Measurements from ENCODE around the gene WDFY3.

WDFY3 gene, protein sequence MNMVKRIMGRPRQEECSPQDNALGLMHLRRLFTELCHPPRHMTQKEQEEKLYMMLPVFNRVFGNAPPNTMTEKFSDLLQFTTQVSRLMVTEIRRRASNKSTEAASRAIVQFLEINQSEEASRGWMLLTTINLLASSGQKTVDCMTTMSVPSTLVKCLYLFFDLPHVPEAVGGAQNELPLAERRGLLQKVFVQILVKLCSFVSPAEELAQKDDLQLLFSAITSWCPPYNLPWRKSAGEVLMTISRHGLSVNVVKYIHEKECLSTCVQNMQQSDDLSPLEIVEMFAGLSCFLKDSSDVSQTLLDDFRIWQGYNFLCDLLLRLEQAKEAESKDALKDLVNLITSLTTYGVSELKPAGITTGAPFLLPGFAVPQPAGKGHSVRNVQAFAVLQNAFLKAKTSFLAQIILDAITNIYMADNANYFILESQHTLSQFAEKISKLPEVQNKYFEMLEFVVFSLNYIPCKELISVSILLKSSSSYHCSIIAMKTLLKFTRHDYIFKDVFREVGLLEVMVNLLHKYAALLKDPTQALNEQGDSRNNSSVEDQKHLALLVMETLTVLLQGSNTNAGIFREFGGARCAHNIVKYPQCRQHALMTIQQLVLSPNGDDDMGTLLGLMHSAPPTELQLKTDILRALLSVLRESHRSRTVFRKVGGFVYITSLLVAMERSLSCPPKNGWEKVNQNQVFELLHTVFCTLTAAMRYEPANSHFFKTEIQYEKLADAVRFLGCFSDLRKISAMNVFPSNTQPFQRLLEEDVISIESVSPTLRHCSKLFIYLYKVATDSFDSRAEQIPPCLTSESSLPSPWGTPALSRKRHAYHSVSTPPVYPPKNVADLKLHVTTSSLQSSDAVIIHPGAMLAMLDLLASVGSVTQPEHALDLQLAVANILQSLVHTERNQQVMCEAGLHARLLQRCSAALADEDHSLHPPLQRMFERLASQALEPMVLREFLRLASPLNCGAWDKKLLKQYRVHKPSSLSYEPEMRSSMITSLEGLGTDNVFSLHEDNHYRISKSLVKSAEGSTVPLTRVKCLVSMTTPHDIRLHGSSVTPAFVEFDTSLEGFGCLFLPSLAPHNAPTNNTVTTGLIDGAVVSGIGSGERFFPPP (N-terminal part only)

DNA sequence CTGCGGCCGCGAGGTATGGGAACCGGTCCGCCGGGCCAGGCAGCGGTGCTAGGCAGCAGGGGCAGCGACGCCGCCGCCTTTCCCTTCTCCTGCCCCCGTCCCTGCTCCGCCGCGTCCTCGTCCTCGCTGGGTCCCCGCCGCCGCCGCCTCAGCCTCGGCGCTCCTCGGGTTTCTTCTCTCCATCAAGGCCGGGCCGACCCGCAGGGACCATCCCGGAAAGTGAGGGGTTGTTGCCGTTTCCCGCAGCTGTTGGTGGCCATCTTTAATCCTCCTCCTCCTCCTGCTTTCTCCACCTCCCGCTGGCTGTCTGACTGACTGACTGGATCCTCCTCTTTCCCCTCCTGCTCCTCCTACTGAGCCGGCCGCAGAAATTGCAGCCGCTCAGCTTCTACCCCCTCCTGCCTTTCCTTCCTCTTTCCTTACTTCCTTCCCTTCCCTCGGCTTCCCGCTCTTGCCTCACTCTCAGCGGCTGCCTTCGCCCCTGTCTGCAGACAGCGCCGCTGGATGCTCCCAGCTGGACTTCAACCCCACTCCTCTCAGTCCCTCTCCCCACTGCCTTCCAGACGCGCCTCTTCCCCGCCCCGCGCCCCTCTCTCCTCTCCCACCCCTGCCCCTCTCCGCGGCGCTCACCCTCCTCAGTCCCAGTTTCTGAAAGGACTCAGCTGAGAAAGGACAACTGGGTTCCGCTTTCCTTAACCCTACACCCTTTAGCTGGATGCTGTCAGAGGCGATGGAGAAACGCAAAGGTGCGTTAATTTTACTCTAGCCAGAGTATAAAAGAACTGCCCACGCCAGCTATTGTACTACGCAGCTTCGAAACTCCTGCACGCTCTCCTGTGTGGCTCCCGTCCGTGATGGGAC is at the start of gene WDFY3:
Gene WDFY3, minus strand, starts transcription at position 309 of the 861 bp plus-strand sequence. CDS start 106,099 bp downstream, outside the sequence.
- DNase-seq, result peak; percentile 37

DNA sequence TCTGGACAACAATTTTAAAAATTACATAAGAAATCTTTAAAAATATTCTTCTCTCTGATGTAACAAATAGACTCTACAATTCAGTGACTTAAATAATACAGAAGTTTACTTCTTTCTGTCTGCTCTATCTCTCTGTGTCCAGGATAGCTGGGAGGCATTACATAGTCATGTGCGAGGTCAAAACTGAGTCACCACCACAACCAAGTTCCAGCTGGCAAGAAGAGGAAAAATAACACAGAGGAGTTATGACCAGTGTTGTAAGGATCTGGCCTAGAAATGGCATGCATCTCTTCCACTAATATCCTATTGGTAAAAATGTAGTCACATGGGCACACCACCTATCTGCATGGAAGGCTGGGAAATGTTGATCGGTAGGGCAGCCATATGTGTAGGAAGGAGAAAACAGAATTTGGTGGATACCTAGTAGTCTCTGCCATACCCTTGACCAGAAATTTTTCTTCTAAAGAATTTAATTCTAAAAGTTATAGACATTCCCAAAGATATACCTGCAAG is 39.4 kb upstream of the WDFY3 start:
- no peak for DNase-seq

DNA sequence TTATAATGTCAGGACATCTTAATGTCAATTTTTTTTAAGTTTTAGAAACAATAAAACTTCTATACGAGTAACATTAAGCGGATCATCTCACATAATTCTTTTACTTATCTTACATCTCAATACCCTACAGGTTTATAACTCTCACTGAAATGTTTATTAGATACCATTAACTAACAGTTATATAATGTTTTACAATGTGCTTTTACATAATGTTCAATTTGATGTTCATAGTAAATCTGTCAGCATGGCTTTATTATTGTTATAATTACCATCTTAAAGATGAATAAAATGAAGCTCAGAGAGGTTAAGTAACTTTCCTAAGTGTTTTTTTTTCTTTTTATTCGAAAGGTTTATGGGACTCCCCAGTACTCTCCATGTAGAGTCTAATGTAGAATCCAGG is 33.9 kb upstream of the WDFY3 start:
- no peak for DNase-seq

DNA sequence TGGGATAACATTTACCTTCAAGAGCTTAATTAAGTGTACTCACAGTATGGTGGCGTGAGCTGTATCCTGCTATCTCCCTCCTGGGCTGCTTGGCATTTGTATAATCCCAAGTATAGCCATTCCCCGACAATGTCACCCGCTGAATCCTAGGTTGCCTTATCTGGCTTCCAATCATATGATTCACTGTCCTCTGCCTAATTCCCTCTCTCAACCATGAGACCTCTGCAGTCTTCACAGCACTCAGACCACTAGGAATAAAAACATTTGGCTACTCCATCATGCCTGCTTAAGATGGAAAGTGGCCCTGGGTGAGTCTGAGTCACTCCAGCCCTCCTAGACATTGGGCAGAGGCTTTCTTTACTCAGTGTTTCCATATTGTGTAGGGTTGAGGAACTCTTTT is 28.9 kb upstream of the WDFY3 start:
- DNase-seq, result no peak

DNA sequence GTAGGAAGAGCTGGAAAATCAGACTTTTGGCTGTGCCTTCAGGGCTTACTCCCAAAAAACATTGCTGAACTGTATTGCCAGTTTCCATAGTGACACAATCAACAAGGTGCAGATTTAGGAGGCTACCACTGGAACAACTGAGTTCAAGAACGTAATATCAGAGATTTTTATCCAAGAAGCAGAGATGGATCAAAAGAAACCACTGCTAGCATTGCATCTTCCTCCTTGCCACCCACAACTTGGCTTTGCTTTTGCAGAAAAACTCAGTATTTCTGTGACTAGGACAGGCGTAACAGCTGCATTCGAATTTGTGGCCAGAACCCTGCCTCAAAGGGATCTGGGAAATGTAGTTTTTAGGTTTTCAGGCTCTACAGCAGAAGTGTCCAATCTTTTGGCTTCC is 27.8 kb upstream of the WDFY3 start:
- no peak for DNase-seq

DNA sequence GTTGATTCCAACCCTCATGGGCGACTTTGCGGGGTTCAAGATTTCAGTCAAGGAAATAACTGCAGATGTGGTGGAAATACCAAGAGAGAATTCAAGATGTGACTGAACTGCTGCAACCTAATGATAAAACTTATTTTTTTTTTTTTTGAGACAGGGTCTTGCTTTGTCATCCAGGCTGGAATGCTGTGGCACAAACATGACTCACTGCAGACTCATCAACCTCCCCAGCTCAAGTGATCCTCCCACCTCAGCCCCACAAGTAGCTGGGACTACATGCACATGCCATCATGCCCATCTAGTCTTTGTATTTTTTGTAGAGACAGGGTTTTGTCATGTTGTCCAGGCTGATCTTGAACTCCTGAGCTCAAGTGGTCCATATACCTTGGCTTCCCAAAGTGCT is 19.5 kb upstream of the WDFY3 start:
- DNase-seq, result no peak

DNA sequence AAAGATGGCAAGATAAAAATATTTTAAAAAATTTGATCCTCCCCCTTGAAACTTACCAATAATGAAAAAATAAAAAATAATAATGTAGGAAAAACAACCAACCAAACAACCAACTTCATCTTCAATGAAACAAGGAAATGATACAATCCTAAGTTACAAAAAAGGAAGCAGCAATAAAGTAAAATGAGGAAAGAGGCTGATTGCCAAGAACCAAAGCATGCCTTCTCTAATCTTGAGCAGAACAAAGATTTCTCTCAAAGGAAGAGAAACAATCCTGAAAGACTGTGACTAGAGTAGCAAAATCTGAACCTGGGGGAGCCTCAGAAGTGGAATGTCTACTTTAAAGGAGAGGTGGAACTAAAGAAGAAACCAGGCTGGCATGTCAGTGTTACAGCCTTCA is 10.9 kb upstream of the WDFY3 start:
- DNase-seq, result no peak

DNA sequence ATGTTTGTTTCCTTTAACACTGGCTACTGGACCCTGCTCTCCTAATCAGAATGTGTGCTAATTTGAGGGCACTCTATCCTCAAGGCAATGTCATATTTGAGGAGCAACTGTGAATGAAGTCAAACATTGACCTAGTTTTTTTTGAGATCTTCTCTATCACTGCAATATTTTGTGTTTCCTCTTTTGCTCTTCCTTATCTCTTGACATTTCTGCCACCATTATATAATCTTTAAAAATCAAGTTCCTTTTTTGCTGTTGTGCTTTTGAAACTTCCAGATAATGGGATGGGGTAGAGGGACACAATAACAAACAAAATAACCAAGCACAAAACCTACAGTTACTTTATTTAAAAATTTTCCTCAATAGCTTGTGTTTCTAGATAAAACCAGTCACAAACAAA is 7.4 kb upstream of the WDFY3 start:
- DNase-seq, result no peak

DNA sequence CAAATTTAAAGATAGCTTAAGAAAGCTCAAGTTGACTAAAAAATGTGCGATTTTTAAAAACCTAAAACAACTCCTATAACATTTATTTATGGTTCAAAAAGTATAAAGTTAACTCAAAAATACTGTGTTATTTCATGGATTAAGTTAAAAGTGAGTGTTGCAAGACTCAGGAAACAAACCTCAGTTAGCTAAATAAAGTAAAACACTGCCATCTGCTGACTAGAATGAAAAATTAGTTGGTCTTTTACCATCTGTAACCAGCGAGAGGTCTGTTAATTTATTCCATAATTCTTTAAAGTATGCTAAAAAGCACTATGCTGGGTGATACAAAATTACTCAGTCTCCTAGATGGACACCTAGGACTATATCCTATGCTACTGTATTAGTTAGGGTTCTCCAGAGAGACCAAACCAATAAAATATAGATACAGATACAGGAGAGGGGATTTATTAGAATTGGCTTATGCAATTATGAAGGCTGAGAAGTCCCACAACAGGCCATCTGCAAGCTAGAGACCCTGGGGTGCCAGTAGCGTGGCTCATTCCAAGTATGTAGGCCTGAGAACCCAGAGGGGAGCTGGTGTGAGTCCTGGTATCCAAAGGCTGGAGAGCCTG is 4.9 kb upstream of the WDFY3 start:
- DNase-seq, result peak; percentile 18

DNA sequence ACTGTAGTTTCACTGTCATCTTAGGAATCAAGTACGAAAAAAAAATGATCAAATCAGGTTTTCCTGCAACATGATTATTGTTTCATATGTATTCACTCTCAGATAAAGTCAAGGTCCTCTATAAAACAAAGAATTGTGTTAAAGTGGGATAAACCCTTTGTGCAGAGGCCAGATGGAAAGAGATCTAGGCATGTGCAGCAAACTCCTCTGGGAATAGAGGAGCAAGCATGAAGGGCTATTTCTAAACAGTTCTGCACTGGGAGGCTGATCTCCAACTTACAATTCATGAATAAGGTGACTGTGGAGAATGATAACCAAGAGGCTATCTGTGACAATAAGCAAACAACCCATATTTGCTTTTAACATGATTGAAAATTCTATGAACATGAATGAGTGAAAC is 2.4 kb upstream of the WDFY3 start:
- no peak for DNase-seq

DNA sequence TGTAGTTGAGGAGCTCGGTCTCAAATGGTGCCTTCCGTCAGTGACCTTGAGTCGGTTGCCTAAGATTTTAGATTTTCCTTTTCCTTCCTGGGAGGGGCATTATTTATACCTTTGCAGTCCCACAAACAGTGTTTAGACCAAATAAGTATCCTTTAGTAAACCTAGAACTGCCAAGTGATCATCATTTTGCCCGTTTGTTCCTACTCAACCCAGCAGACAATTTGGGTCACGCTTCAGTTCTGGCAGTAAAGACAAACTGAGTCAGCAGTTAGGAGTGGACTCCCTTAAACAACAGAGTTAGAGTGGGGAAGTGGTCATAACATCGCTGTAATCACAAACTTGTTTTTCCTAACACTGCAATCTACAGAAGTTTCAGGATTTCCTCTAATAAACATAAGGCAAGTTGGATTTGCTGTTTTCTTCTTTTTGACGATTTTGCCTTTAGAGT is 777 bp upstream of the WDFY3 start:
- DNase-seq, result no peak

DNA sequence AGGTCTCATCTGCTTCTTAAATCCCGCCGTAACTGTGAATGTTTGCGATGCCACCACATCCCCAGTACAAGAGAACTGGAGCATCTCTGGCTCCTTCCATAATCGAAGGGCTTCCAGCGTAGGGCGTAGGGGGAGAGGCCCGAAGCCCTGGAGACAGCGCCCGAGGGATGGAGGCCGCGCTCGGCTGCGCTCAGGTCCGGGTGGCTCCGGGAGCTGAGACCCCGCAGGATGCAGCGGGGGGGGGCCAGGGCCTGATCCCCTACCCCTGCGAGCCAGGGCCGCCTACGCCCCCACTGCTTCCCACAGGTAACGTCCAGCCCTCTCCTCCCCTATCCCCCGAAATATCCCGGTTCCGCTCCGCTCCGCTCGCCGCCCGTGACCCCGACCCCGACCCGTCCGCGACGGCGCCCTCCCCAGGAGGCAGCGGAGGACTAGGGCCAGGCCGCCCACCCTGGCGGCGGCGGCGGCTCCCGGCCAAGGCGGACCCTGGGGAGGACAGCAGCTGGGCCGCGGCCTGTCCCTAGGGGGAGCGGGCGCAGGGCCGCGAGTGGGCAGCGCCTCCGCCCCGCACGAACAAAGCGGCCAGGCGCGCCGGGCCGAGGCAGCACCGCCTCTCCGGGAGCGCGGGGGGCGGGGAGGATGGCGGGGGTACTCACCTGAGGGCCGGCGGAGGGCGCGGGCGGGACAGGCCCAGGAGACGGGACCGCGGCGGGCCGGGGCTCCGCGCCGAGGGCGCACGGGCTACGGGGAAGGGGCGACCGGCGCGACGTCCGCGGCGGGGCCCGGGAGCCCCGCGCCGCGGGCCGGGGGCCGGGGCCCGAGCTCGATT is 723 bp downstream of the WDFY3 start:
- DNase-seq, result no peak

DNA sequence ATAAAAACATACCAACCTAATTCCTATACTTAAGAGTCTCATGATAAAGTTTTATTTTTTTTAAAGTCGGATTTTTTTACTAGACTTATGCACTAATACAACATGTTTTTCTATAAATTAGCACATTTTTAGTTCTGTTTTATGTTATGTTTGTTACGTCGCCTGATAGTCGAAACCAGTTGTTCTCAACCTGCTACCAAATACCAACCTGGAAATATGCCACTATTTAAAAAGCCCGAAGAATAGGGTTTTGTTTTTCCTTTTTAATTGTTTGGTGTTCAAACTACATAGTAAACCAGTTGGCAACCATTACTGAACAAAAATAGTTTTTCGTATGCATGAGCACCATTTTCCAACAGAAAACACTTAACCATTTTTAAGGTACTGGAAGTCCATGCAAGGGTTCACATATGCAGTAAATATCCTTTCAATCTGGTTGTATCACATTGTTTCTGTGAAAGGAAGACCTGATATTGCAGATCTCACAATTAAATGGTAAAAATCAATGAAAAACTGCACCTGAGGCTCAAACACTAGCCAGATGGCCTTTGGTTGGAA is 1.4 kb downstream of the WDFY3 start:
- DNase-seq, result no peak

DNA sequence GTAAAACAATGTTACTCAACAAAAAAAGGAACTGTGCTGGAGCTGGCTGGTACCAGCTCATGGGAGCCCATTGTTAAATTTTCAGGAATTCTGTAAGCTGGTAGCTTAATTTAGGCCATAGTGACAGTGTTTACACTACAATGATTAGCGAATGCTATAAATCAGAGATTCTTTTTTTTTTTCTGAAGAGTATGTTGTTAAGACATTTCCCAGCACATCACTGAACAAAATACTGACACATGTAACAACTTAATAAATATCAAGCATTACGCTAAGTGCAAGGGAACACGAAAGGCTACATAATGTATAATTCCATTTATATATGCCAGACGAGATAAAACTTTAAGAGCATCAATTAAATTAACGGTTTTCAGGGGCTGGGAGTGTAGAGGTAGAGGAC is 4.4 kb downstream of the WDFY3 start:
- DNase-seq, result no peak

DNA sequence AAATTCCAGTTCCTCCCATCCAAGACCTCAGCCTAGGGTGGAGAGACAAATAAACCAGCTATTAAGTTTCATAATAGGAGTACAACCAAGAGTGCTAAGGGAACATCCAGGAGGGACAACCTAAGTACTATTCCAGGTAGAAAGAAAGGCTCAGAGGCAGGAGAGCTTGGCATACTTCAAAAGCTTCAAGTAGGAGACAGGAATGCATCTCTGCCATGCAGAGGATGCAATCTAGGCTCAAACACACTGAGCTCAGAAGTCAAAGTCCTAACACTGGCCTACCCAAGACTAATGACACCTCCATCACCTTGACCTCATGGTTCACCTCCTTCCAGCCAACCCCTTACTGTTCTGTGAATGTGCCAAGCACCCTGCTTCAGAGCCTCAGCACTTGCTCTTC is 8.1 kb downstream of the WDFY3 start:
- DNase-seq, result no peak

DNA sequence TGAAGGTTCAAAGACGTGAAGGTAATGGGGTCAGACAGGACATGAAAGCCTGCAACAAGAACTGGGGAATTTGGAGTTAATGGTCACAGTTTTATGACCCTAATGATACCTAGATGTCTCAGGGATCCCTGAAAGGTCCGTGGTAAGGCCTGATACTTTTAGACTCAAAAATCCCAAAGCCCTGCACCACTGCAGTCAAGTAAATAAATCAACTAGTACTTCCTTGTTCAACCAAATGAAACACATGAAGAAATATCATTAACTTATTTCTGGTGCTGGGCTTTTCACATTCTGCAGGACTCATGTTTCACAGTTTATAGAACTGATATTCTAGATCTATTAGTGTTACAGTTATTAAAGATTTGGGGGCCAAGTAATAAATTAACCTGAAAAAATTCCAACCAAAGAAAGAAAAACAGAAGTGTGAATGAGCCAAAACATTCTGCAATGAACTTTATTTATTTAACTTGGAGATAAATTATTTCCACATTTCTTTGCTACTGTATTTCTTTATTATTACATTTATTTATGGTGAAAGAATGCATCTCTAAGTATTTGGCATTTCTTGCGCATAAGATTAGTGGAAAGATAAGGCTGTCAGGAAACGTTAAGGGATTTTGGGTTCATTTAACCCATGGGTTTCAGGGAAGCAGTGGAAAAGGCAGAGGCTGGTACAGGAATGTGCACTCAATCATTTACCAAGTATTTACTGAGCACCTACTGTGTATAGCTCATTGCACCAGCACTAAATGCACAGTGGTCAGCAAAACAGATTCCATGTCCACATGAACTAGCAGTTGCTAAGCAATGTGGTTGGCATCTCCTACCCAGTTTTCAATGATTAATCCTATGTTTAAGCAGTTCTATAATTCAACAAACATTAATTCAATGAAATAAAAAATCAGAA is 8.7 kb downstream of the WDFY3 start:
- no peak for DNase-seq

DNA sequence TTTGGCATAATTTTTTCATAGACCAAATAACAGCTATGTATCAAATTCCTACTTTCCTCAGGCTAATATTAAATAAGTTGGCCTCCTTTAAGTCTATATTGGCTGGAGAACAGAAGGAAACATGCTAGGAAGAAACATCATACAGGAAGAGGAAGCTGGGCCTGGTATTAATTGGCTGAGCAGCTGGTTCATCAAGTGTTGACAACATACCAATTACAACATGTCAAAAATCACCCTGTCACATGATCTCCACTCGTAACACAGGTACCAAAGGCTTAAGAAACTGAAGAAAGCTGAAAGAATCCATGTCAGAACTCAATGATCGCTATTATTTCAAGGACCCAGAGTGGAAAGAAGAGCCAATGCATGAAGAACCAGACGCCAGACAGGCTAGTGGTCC is 10.5 kb downstream of the WDFY3 start:
- no peak for DNase-seq

DNA sequence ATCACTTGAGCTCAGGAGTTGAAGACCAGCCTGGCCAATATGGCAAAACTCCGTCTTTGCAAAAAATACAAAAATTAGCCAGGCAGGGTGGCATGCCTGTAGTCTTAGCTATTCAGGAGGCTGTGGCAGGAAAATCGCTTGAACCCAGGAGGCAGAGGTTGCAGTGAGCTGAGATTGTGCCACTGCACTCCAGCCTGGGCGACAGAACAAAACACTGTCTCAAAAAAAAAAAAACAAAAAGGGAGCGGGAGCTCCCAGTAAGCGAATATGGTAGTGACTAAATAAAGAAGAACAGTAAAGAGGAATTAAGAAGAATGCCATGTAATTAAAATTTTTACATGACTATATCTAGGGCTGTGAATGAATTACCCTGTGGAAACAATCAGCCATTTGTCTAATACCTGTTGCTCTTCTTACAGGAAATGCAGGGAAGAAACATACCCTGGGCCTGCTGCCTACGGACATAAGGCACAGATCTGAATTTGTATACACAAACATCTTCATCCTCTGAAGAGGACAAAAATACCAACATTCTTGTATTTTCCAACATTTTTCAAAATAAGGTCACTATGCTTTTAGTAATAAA is 11.4 kb downstream of the WDFY3 start:
- DNase-seq, result no peak

DNA sequence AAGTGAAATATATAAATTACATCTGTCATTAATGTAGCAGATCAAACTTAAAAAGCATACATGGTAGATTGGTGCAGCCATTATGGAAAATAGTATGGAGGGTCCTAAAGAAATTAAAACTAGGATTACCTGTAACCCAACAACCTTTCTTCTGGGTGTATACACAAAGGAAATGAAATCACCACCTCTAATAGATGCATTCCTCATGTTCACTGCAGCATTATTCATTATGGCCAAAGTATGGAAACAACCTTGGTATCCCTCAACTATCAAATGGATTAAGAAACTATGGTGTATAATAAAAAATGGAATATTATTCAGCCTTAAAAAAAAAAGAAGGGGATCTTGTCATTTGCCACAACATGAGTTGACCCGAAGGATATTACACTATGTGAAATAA is 13.7 kb downstream of the WDFY3 start:
- DNase-seq, result no peak
